Hepatocyte (in vitro differentiated cells): ENCODE results near the gene OR52K2.

Source experiments
- CTCF ChIP-seq: fragments of 200-600 bp; sonication (generic); IDR thresholded peaks from 2 replicates; pipeline ENCODE4 v1.5.1; 2016; ENCODE audit warnings: antibody characterized with exemption, mild to moderate bottlenecking; ENCODE audit not compliant: poor library complexity
- EZH2 ChIP-seq: fragments of 200-600 bp; sonication (generic); IDR thresholded peaks from 2 replicates; pipeline ENCODE4 v1.6.1; 2016; ENCODE audit warnings: antibody characterized with exemption, mild to moderate bottlenecking, borderline replicate concordance
- EZH2phosphoT487 ChIP-seq: fragments of 200-600 bp; sonication (generic); IDR thresholded peaks from one replicate; pipeline ENCODE4 v1.6.1; 2018; ENCODE audit warnings: antibody characterized with exemption, mild to moderate bottlenecking, low read depth, moderate library complexity; ENCODE audit not compliant: unreplicated experiment, severe bottlenecking

GRCh38 chr11:4436411-4436810 is 12.7 kb upstream of the OR52K2 start:
- TF ChIP-seq CTCF = no peak
- no peak for TF ChIP-seq EZH2
- TF ChIP-seq EZH2phosphoT487 = no peak
